ENCODE data around the gene RBM44.
A peak's percentile ranks its signal among the peaks of the same experiment; 100 is the strongest.
"Not testable (repeated sequence)": the region's sequence is repeated elsewhere in the genome, so short reads cannot be mapped to it uniquely, and the experiment has no call there.

Gene RBM44

DNA sequence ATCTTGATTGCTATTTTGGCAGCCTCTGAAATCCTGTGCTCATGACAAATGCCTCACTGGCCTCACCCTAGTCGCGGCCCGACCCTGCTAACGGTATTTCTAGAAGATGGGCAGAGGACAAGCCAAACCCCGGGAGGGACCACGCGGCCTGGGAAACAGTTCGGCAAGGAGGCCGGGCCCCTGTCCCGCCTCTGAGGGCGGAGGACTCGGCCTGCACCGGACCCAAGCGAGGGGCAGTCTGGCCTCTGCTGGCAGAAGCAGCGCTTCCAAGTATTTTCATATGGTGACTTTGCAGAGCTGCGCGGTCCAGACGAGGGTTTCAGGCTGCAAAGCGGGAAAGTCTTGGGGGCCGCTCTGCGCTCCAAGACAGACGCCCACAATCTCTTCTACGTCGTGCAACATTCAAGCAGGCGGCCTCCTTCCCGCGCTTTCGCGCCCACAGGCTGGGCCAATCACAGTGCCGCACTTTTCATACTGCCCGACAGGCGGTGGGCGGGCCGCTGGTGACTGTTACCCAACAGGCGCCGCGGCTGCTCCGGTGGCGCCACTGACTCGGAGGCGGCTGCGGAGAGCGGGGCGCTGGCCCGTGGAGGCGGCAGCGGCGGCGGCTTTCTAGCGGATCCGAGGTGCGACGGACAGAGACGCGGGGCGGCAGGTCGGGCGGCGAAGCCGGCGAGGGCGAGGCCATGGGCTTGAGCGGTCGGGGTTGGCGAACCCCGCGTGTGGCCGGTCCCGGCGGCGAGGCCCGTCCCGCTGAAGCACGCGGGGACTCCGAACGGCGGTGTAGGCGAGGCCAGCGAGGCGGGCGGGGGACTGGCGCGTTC lies at the start of gene RBM44:
RBM44 (plus strand) TSS at position 544 of the 824 bp plus-strand sequence. CDS start 14,831 bp downstream, outside the sequence.
- Histone ChIP-seq H3K36me3 (peaks cover 0 to 18% (median 11%) of the 10 kb centered on the region in 11 experiments; a peak in 7 of 22 replicates), H4K20me1 (no peaks in the 10 kb centered on the region), H3K4me2 (no peak within 1 kb of the TSS), H3K27ac (no peak within 1 kb of the TSS), H3K9ac (no peak within 1 kb of the TSS), H3K4me1 (no peaks in the 10 kb centered on the region), H3K9me3 (replicated peaks in 1 of 11) (peaks cover 24 to 33% (median 26%) of the 10 kb centered on the region in 11 experiments), H3K27me3 (no peaks in the 10 kb centered on the region), H3K4me3 (no peak within 1 kb of the TSS)
- no peak for TF ChIP-seq Cebpa-rat (IDR thresholded peaks at IDR 0.05)

GRCh38 chr2:237749002-237749401 lies 49.6 kb upstream of the RBM44 start:
- H3K4me3 ChIP-seq = no peak overlapping the region
- no peak overlapping the region for H3K4me2 ChIP-seq
- H3K27me3 ChIP-seq = no peaks in the 10 kb centered on the region
- peaks cover 81 to 91% (median 87%) of the 10 kb centered on the region in 11 experiments for H3K36me3 ChIP-seq
- no peak overlapping the region for H3K9ac ChIP-seq
- H3K9me3 ChIP-seq (replicated peaks in 1 of 11) = peaks cover 17 to 28% (median 23%) of the 10 kb centered on the region in 11 experiments
- peaks cover 44 to 80% (median 56%) of the 10 kb centered on the region in 11 experiments; a peak in 21 of 22 replicates for H4K20me1 ChIP-seq
- no peak for TF ChIP-seq Cebpa-rat (IDR thresholded peaks at IDR 0.05)
- peaks cover 0 to 26% (median 9%) of the 10 kb centered on the region in 10 experiments; a peak in 16 of 20 replicates for H3K4me1 ChIP-seq
- no peak overlapping the region for H3K27ac ChIP-seq

GRCh38 chr2:237749961-237750360 lies 48.6 kb upstream of the RBM44 start:
- TF ChIP-seq Cebpa-rat (IDR thresholded peaks at IDR 0.05) = no peak
- H3K9me3 ChIP-seq (replicated peaks in 1 of 11) = peaks cover 17 to 28% (median 23%) of the 10 kb centered on the region in 11 experiments
- H3K36me3 ChIP-seq = peaks cover 91 to 98% (median 96%) of the 10 kb centered on the region in 11 experiments
- H3K4me2 ChIP-seq = no peak overlapping the region
- no peak overlapping the region for H3K27ac ChIP-seq
- H3K9ac ChIP-seq = no peak overlapping the region
- peaks cover 35 to 80% (median 51%) of the 10 kb centered on the region in 11 experiments; a peak in 21 of 22 replicates for H4K20me1 ChIP-seq
- H3K4me1 ChIP-seq = peaks cover 0 to 18% (median 0%) of the 10 kb centered on the region in 10 experiments; a peak in 8 of 20 replicates
- H3K27me3 ChIP-seq = no peaks in the 10 kb centered on the region
- H3K4me3 ChIP-seq = no peak overlapping the region

DNA sequence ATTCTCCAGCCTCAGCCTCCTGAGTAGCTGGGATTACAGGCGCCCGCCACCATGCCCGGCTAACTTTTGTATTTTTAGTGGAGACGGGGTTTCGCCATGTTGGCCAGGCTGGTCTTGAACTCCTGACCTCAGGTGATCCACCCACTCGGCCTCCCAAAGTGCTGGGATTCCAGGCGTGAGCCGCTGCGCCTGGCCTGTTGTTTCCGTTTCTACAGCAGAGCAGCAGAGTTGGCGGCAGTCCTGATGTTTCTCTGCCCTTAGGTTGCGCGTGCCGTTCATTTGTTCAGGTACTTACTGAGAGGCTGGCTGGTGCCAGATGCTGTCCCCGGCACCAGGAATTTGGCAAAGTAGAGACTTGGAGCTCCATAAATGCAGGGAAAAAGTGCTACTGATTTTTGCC lies 48.1 kb upstream of the RBM44 start:
- not testable (repeated sequence) for H3K4me3 ChIP-seq, H3K9ac ChIP-seq, H3K27me3 ChIP-seq, H3K27ac ChIP-seq, H3K4me2 ChIP-seq
- Histone ChIP-seq H3K4me1 (peaks cover 0 to 18% (median 0%) of the 10 kb centered on the region in 10 experiments; a peak in 5 of 20 replicates), H3K9me3 (replicated peaks in 1 of 11) (peaks cover 17 to 28% (median 23%) of the 10 kb centered on the region in 11 experiments), H4K20me1 (peaks cover 32 to 77% (median 51%) of the 10 kb centered on the region in 11 experiments; a peak in 21 of 22 replicates), H3K36me3 (peaks cover 96 to 100% (median 100%) of the 10 kb centered on the region in 11 experiments)

GRCh38 chr2:237752761-237753165 lies 45.8 kb upstream of the RBM44 start:
- Histone ChIP-seq H3K36me3 (peaks cover 99 to 100% (median 100%) of the 10 kb centered on the region in 11 experiments), H3K4me3 (no peak overlapping the region), H3K27me3 (no peaks in the 10 kb centered on the region), H3K27ac (peak overlapping the region in 4 of 11 experiments; percentile 18 to 66 (median 32); a peak in 5 of 22 replicates), H3K9ac (peak overlapping the region in 2 of 11 experiments; percentile 7 to 35; a peak in 2 of 22 replicates), H3K4me2 (peak overlapping the region in 2 of 11 experiments; percentile 52 to 72; a peak in 4 of 22 replicates), H4K20me1 (peaks cover 13 to 64% (median 30%) of the 10 kb centered on the region in 11 experiments; a peak in 19 of 22 replicates), H3K9me3 (replicated peaks in 1 of 11) (peaks cover 12 to 15% (median 13%) of the 10 kb centered on the region in 11 experiments), H3K4me1 (peaks cover 0 to 18% (median 0%) of the 10 kb centered on the region in 10 experiments; a peak in 5 of 20 replicates)
- no peak for TF ChIP-seq Cebpa-rat (IDR thresholded peaks at IDR 0.05)

DNA sequence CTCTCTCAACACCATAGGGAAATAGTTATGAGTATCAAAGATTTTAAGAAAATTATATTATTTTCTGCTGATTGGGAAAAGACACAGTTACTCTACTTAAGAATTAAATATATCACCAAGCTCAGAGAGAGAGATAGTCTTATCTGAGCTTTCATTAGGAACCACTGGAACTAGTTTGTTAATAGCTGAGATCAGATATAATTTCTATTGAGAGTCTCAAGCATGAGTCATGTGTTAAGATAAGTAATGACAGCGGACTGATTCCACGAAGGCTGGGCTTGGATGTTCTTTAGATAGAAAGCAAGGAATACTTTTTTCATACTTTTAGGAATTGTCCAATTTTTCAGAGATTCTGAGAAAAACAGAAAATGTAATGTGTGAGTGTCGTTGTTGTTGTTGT lies 44.4 kb upstream of the RBM44 start:
- Histone ChIP-seq H3K36me3 (peaks cover 99 to 100% (median 100%) of the 10 kb centered on the region in 11 experiments), H3K27me3 (no peaks in the 10 kb centered on the region), H3K27ac (no peak overlapping the region), H3K9me3 (replicated peaks in 1 of 11) (peaks cover 0 to under 1% (median 0%) of the 10 kb centered on the region in 11 experiments; a peak in 3 of 22 replicates), H3K4me2 (no peak overlapping the region), H3K4me1 (peaks cover 0 to 18% (median 0%) of the 10 kb centered on the region in 10 experiments; a peak in 5 of 20 replicates), H3K9ac (no peak overlapping the region), H4K20me1 (peaks cover 9 to 67% (median 31%) of the 10 kb centered on the region in 11 experiments; a peak in 19 of 22 replicates), H3K4me3 (no peak overlapping the region)
- no peak for TF ChIP-seq Cebpa-rat (IDR thresholded peaks at IDR 0.05)

- Histone ChIP-seq H3K9ac (no peak overlapping the region), H3K27me3 (no peaks in the 10 kb centered on the region), H3K27ac (no peak overlapping the region), H3K36me3 (peaks cover 99 to 100% (median 100%) of the 10 kb centered on the region in 11 experiments), H3K4me3 (no peak overlapping the region), H3K9me3 (replicated peaks in 1 of 11) (no peaks in the 10 kb centered on the region), H3K4me1 (peaks cover 0 to 18% (median 0%) of the 10 kb centered on the region in 10 experiments; a peak in 5 of 20 replicates), H4K20me1 (peaks cover 9 to 64% (median 25%) of the 10 kb centered on the region in 11 experiments; a peak in 19 of 22 replicates), H3K4me2 (no peak overlapping the region)
- no peak for TF ChIP-seq Cebpa-rat (IDR thresholded peaks at IDR 0.05)
Observed at GRCh38 chr2:237754626-237755248, 43.8 kb upstream of the RBM44 start.

GRCh38 chr2:237757616-237758015 lies 41.0 kb upstream of the RBM44 start:
- no peaks in the 10 kb centered on the region for H3K27me3 ChIP-seq
- peaks cover 0 to 8% (median 0%) of the 10 kb centered on the region in 10 experiments; a peak in 5 of 20 replicates for H3K4me1 ChIP-seq
- H3K36me3 ChIP-seq = peaks cover 100% of the 10 kb centered on the region in 11 experiments
- no peak overlapping the region for H3K4me3 ChIP-seq
- no peak for TF ChIP-seq Cebpa-rat (IDR thresholded peaks at IDR 0.05)
- H3K27ac ChIP-seq = no peak overlapping the region
- peaks cover 3 to 54% (median 9%) of the 10 kb centered on the region in 11 experiments; a peak in 16 of 22 replicates for H4K20me1 ChIP-seq
- H3K9me3 ChIP-seq (replicated peaks in 1 of 11) = no peaks in the 10 kb centered on the region
- H3K9ac ChIP-seq = no peak overlapping the region
- no peak overlapping the region for H3K4me2 ChIP-seq
